Measurements from ENCODE around the gene TLE4.

Gene TLE4

DNA sequence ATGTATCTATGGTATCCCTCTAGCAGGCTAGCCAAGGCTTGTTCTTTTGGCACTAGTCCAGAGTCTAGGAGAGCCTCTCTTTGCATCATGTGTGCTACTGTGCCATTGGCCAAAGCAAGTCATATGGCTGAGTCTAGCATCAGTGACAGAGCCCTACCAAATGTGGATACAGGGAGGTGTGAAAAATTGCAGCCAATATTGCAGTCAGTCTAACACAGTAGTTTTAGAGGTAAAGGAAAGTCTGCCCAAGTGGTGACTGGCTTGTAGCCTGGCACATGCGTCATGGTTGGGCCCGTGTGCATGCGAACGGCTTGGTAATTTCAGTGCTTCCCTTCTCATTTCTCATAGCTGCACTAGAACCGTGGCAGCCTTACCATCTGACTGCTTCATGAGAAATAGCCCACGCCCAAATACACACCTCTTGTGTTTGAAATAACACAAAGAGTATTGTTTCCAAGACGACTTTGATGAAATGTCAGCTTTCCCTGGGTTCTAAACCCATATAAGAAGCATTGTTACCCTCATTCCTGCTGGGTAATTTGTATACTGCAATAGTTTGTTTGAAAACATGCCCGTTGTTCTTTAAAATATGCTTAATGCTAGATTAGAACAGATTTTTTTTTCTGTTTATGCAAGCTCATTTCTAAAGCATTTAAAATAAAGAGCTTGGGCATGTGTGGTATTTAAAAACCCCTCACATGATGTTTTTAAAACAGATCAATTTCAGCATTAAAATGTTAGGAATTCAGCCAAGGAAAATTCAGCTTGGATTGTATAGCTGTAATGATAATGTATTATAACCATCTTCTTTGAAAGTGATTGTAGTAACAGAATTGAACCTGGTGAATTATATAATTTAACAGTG is 113.2 kb downstream of the TLE4 start:
- in situ Hi-C loops (cut with MboI; ENCODE audit: low sequenced_read_pairs): no loop called here

DNA sequence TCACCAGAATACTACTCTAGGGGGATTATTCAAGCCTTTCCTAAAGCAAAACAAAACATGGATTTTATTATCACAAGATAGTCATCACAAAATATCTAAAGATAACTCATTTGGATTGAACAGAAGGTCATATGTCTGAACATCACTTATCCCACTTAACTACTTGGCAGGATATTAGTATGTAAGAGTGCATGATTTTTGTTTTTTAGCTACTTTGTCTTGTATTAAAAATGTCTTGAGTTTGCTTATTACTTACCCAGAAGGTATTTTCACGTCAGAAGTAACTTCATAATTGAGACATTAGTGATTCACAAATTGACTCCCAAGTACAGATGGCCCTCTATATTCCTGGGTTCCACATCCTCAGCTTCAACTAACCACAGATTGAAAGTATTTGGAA is 113.8 kb downstream of the TLE4 start:
- in situ Hi-C loops (cut with MboI; ENCODE audit: low sequenced_read_pairs): no loop called here

DNA sequence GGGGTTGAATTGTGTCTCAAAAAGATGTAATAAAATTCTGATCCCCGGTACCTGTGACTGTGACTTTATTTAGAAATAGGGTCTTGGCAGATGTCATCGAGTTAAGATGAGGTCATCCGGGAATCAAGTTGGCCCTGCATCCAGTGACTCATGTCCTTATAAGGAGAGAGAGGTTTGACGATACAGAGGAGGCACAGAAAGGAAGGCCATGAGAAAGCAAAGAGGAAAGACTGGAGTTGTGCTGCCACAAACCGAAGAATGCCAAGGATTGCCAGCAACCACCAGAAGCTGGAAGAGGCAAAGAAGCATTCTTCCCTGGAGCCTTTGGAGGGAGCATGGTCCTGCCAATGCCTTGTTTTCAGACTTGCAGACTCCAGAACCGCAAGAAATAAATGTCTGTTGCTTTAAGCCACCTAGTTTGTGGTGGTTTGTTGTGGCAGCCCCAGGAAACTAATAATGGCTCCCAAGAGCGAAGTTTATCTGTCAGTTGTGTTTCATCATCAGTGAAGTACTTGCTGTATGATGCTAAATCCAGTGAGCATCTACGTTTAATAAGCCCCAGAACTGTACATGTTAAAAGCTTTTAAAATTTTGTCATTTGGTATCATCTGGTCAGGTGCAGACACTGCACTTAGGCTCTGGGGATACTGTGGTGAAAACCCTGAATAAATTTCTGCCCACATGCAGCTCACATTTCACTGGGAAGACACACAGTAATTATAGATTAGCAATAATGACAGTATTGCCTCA is 114.8 kb downstream of the TLE4 start:
- in situ Hi-C loops (cut with MboI; ENCODE audit: low sequenced_read_pairs): no loop called here

DNA sequence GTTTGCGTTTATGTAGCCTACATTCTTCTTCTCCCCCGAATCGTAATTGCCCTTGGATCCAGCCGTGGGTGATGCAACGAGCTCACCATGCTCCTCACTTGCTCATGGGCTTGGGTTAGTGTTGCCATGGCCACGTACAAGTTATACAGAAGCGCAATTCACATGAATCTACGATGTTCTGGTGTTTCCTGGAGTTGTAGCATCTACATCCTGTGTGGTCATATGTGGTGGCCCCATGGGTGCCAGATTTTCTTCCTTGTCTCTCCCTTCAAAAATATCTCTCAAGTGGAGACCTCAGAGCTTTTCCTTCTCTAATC is 115.3 kb downstream of the TLE4 start:
- in situ Hi-C loops (cut with MboI; ENCODE audit: low sequenced_read_pairs): no loop called here

DNA sequence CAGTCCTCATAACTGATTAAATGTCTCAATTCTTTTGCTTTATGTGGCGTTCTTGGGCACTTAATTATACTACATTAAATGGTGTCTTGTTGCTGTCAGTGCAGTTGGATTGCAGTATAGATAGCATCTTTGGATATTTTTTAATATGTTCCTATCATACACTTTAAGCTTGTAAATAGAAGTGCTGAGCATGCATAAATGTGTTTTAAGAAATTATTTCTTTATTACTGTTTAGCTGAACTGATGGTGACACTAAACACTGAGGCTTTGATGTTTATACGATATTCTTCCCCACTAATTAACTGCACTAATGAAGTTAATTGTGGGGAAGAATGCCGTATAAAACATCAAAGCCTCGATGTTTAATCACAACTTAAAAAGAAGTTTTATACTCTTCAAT is 116.6 kb downstream of the TLE4 start:
- in situ Hi-C loops (cut with MboI; ENCODE audit: low sequenced_read_pairs): no loop called here

DNA sequence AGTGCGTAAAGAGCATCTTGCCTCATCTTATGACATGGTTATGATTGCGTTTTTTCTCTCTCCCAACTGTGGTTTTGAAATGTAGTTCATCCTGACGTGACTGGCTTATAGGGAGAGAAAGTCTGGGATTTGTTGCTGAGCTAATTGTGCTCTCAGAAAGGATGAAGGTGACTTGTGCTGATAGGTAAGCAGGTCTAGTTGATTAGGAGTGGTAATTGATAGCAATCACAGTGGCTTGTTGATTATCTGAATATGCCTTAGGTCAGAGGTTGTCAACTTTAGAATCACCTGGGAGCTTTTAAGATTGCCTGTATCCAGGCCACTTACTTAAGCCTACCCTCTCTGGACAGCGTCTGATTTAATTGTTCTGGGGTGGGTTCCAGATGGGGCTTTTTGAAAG is 117.8 kb downstream of the TLE4 start:
- in situ Hi-C loops (cut with MboI; ENCODE audit: low sequenced_read_pairs): no loop called here

DNA sequence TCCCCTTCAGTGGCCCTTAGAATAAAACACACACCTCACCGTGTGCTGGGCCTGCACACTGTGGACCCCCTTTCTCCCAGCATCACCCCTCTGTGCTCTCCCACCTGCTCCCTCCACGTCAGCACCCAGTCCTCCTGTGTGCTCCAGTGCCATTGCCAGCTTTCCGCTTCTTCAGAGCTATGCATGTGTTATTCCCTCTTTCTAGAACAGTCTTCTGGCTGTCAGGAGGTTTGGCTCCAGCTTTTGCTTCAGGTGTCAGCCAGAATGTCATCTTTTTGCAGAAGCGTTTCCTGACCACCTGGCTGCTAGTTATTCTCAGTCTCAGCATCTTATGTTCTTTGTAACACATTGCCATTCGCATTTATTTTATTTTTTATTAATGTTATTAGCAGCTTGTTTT is 119.7 kb downstream of the TLE4 start:
- in situ Hi-C loops (cut with MboI; ENCODE audit: low sequenced_read_pairs): no loop called here

DNA sequence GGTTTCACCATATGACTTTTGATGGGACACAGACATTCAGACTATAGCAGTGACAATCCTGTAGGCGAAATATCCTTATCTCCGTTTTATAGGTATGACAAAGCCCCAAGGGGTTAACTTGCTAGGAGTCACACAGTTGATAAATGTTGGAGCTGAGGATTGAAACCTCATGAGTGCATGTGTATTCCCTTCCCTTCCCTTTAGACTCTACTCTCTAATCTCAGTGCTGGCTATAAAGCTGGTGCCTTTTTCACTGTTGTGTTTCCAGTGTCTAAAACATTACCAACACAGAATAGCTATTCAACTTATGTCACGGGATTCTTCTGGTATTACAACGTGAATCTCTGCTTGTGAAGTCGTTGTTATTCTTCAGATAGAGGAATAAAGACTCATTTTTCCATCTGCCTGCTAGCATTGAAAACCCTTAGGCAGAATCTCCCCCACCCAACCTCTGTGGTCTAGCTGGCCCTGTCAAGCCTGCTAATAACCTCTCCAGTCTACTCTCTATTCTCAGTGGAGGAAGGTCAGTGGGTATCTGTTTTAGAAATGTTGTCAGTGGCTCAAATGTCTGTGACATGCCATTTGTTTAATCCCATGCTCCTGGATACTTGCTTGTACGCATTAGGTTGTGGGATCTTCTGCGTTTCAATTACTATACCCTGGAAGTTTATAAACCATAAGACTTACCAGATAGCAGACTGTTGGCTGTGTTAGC is 121.2 kb downstream of the TLE4 start:
- in situ Hi-C loops (cut with MboI; ENCODE audit: low sequenced_read_pairs): no loop called here

DNA sequence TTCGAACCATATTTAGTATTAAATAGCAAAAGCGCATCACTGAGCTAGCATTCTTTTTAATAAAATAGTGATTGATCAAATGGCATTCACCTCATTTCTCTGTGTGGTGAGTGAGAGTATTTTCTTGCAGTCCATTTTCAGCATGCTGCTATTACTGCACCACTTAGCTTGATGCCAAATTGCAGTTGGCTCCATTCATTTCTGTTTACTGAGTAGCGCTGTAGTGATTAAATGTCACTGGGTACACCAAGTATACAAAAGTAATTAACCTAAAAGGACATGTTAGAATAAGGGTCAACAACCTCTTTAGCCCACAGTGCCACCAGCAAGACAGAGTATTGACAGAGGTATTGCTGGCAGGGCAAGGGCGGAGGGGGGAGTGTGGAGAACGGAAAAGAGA is 122.0 kb downstream of the TLE4 start:
- in situ Hi-C loops (cut with MboI; ENCODE audit: low sequenced_read_pairs): no loop called here

DNA sequence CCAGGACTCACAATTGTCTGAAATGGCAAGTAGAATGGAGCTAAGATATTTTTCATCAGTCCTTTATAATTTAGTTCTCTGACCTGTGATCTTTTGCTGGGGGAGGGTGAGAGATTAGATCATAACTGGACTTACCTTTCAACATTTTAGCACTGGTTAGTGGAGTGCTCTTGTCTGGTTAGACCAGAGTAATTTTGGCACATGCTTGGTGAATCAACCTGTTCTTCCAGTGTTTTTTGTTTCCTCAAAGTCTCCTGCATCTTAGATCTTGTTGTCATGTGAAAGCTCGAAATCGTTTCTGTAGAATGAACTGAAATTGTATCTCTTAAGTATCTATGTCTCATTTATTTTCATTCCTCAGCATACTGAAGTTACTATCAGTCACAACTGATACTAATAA is 122.4 kb downstream of the TLE4 start:
- in situ Hi-C loops (cut with MboI; ENCODE audit: low sequenced_read_pairs): no loop called here

DNA sequence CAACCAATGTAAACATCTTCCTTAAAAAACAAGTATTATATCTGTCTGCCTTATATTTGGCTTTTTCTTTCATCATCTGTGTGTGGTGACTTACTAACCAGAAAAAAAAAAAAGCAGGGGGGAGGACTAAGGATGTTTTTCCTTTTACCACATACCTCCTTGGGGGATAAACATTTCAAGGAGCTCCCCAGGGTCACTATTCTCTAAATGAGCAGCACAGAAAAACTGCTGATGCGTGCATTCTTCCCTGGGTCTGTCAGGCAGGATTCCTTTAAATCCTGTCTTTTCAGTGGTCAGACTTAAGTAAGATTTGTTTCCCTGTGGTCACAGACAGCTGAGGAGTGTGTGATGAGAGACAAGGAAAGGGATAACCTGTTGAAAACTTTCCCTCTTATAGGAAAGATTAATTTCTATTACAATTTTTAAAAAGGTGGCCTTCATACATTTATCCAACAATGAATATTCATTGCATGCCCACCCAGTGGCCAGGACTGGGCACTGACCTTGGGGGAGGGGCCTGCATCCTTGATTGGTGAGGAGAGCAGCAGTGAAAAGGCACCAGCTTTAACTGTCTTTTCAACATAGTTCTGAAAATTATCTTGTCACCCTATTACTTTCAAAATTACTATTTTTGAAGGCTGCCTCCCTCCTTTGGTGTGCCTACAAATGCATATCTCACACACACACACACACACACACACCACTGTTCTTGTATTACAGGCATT is 123.1 kb downstream of the TLE4 start:
- in situ Hi-C loops (cut with MboI; ENCODE audit: low sequenced_read_pairs): no loop called here

DNA sequence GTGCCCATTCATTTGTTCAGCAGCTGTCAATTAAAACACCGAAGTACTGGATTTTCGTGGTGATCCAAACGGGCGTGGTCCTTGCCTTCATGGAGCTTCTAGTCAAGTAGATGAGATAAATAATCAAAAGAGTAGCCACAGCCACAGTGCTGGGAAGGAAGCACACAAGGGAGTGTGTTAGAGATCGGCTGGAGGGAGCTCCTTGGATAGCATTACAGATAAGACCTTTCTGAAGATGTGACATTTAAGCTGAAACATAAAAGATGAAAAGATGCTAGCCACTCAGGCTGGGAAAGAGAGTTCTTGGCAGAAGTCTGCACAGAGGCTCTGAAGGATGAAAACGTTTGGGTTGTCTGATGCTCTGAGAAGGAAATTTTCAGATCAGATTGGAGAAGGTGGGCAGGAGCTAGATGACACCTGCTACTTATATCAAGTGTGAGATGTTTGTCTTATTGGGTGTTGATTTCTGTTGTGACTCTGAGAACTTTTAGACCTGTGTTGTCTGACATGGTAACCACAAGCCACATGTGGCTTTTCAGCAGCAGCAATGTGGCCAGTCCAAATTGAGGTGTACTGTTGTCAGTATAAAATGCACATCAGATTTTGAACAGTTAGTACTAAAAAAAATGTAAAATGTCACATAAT is 123.9 kb downstream of the TLE4 start:
- in situ Hi-C loops (cut with MboI; ENCODE audit: low sequenced_read_pairs): no loop called here

DNA sequence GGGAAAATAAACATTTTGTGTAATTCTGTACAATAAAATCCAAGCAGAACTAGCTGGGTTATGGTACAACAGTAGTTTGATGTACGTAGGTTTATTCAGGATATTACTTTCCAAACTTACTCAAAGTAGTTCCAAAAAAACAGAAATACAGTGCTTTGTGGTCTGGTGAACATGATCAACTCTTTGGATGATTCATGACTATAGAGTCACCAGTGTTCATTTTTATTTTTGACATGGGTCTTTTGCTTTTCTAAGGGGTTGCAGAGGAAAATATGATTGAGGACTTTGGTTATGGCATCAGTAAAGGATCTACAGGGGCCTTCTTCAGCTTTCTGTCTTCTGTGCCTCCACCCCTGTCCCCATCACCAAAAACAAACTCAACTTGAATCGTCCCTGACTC is 127.2 kb downstream of the TLE4 start:
- in situ Hi-C loops (cut with MboI; ENCODE audit: low sequenced_read_pairs): no loop called here

DNA sequence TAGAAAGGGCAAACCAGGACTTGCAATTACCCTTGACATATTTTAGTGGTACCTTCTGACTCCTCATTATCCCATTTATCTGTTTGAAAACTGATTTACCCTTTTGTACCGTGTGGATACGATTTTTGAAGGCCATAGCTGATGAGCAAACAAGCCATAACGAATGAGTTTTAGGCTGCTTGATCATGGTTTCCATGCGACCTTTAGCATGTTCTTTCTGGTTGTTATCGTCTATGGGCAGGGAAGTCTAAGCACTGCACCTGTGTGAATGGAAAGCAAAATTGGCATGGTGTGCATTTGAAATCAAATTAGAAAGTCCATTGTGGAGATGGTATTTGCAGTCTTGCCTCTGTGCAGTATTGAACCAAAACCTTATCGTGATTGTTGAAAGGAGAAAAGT is 127.7 kb downstream of the TLE4 start:
- in situ Hi-C loops (cut with MboI; ENCODE audit: low sequenced_read_pairs): no loop called here

DNA sequence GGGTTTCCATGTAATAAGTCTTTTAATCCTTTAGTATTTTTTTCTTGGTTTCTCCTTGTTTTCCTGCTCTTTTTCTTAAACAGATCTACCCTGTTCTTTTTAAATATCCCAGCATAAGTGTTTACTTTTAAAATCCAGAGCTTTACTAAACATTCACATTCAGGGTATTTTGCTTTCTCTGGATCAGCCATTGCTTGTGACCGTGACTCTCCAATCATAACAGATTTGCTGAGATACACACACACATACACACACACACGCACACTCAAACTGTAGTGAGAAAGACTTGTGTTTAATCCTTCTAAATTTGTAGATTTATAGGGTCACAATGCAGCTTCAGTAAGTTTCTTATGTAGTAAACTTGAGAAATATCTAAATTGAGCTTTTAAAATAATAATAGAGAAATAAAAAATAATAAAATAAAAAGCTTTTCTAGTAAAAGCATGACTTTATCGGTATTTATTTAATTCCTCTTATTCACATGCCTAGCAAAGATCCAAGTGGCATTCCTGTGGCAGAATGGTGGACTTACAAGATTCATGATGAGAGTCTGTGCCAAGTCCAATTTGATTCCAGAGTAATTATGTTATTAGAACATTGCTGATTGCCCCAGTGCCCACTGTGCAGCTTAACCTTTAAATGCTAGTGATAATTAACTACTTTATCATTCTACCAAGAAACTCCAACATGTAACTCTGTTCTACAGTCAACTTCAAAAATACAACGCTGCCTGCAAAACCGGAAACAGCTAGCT is 129.0 kb downstream of the TLE4 start:
- in situ Hi-C loops (cut with MboI; ENCODE audit: low sequenced_read_pairs): no loop called here

DNA sequence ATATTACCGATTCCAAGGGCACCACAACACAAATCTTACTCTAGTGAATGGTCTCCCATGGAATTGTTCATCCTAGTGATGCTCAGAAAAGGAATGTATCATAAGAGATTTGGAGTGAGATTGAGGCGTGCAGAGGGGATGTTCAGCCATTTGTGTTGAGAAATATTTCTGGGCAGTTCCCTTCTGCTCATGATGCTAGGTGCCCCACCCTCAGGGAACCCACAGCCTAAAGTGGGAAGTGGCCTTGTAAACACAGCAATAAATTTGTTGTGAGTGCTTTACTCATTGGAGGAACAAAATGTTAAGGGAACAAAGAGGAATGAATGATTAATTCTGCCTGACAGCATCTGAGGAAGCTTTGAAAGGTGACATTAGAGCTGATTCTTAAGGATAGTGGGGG is 129.9 kb downstream of the TLE4 start:
- in situ Hi-C loops (cut with MboI; ENCODE audit: low sequenced_read_pairs): no loop called here

DNA sequence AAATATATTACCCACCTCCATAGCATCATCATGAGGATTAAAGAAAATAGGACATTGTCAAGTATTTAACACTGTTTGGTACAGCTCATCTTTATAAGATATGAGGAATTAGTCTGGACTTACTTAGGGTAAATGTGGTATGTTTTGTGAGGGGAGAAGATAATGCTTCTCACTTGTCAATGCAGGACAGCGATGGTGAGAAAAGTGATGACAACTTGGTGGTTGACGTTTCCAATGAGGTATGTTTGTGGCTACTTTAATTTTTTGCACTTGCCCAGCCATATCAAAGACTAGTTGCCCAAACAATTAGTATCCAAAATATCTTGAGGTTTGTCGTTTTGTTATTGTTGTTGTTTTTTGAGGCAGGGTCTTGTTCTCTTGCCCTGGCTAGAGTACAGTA is 133.9 kb downstream of the TLE4 start:
- in situ Hi-C loops (cut with MboI; ENCODE audit: low sequenced_read_pairs): no loop called here

DNA sequence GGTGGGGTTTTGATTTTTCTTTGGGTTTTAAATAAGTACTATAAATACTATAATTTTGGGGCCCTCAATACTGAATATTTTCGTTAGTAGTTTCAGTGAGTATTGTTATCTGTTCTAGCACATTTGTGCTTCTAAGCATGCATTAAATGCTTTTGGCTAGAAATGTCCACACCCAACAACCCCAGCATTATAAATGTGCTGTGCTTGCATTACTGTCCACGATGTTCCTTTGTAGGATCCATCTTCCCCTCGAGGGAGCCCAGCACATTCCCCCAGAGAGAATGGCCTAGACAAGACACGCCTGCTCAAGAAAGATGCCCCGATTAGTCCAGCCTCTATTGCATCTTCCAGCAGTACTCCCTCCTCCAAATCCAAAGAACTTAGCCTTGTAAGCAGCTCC is 134.7 kb downstream of the TLE4 start:
- in situ Hi-C loops (cut with MboI; ENCODE audit: low sequenced_read_pairs): no loop called here

DNA sequence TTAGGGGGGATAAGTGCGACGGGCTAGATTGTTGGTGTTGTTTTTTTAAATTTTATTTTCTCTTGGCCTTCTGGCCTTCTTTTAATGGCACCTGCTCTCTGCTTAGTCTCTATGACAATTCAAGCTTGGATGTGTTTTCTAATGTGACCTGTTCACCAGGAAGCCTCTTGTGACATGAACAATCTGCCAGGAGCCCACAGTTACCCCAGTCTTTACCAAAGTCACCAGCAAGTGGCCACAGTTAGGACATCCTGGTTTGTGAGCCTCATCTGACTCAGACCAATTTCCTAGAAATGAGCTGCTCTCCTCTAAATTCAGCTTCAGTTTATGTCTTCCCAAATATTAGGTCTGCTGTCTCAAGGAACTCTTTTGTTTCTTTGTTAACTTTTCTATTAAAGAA is 135.8 kb downstream of the TLE4 start:
- in situ Hi-C loops (cut with MboI; ENCODE audit: low sequenced_read_pairs): no loop called here

DNA sequence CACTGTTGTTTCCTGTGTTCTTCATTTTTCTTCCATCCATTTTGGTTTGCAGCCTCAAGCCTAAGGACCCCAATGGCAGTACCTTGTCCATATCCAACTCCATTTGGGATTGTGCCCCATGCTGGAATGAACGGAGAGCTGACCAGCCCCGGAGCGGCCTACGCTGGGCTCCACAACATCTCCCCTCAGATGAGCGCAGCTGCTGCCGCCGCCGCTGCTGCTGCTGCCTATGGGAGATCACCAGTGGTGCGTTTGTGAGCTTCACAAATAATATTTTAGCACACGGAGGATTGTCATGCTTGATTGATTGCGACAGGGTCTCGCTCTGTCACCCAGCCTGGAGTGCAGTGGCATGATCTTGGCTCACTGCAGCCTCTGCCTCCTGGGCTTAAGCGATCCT is 136.8 kb downstream of the TLE4 start:
- in situ Hi-C loops (cut with MboI; ENCODE audit: low sequenced_read_pairs): no loop called here

All from hTERT RPE-1 (cell line).